Renal cortex interstitium (tissue), 11 donors: ENCODE data around the gene DNTTIP2. TPM values are rescaled to one million over a fixed set of nuclear protein-coding genes. Genes with fewer than 3 reads are reported as not detected.
"Not testable (repeated sequence)": the region's sequence is repeated elsewhere in the genome, so short reads cannot be mapped to it uniquely, and the experiment has no call there.

Experiments
- DNase-seq, 11 donors: peaks; one replicate each; pipeline ENCODE4 v3.0.0-alpha.2; 2013; ENCODE audit warnings: low read depth in 9 of 11, low spot score in 4 of 11; ENCODE audit errors: extremely low read depth in 1 of 11
- polyA plus RNA-seq, 3 donors: library from polyadenylated mRNA; unstranded; fragments of 120-200 nt; gene quantifications; one replicate each; pipeline ENCODE4 v1.2.1, GENCODE V29; 2013; ENCODE audit not compliant: insufficient read length in 3 of 3

DNTTIP2 gene
- polyA plus RNA-seq, 3 donors, result 59.1 to 86.6 (median 67.1) TPM

GRCh38 chr1:93848350-93848883, 30.6 kb downstream of the DNTTIP2 start:
- no peak for DNase-seq

- DNase-seq, result peak in 9 of 11 donors; percentile 32 to 67 (median 53)
Measured at GRCh38 chr1:93847811-93848288, 31.2 kb downstream of the DNTTIP2 start.

- DNase-seq, result peak; percentile 85 to 95 (median 92)
Measured at GRCh38 chr1:93846992-93847810, 31.8 kb downstream of the DNTTIP2 start.

- DNase-seq, result peak; percentile 64 to 84 (median 82)
Measured at GRCh38 chr1:93846206-93846991, 32.6 kb downstream of the DNTTIP2 start.

- peak in 10 of 11 donors; percentile 11 to 45 (median 23) for DNase-seq
Measured at GRCh38 chr1:93845538-93846205, 33.3 kb downstream of the DNTTIP2 start.

- DNase-seq, result peak; percentile 31 to 80 (median 61)
Measured at GRCh38 chr1:93844262-93845045, 34.6 kb downstream of the DNTTIP2 start.

GRCh38 chr1:93842750-93843500, 36.1 kb downstream of the DNTTIP2 start:
- no peak for DNase-seq

- DNase-seq, result no peak
Measured at GRCh38 chr1:93841771-93842170, 37.2 kb downstream of the DNTTIP2 start.

GRCh38 chr1:93840956-93841482, 38.0 kb downstream of the DNTTIP2 start:
- no peak for DNase-seq

GRCh38 chr1:93839753-93840152, 39.3 kb downstream of the DNTTIP2 start:
- DNase-seq, result no peak

- DNase-seq, result no peak
Measured at GRCh38 chr1:93839307-93839706, 39.7 kb downstream of the DNTTIP2 start.

- no peak for DNase-seq
Measured at GRCh38 chr1:93837961-93838360, 41.0 kb downstream of the DNTTIP2 start.

GRCh38 chr1:93833293-93833692, 45.7 kb downstream of the DNTTIP2 start:
- DNase-seq, result not testable (repeated sequence)

- no peak for DNase-seq
Measured at GRCh38 chr1:93829061-93829460, 49.9 kb downstream of the DNTTIP2 start.

- DNase-seq, result no peak
Measured at GRCh38 chr1:93828367-93828755, 50.6 kb downstream of the DNTTIP2 start.

GRCh38 chr1:93827633-93828366, 51.2 kb downstream of the DNTTIP2 start:
- DNase-seq, result no peak

- DNase-seq, result no peak
Measured at GRCh38 chr1:93827128-93827527, 51.9 kb downstream of the DNTTIP2 start.
